ENCODE results near the gene IGFLR1.

DNA sequence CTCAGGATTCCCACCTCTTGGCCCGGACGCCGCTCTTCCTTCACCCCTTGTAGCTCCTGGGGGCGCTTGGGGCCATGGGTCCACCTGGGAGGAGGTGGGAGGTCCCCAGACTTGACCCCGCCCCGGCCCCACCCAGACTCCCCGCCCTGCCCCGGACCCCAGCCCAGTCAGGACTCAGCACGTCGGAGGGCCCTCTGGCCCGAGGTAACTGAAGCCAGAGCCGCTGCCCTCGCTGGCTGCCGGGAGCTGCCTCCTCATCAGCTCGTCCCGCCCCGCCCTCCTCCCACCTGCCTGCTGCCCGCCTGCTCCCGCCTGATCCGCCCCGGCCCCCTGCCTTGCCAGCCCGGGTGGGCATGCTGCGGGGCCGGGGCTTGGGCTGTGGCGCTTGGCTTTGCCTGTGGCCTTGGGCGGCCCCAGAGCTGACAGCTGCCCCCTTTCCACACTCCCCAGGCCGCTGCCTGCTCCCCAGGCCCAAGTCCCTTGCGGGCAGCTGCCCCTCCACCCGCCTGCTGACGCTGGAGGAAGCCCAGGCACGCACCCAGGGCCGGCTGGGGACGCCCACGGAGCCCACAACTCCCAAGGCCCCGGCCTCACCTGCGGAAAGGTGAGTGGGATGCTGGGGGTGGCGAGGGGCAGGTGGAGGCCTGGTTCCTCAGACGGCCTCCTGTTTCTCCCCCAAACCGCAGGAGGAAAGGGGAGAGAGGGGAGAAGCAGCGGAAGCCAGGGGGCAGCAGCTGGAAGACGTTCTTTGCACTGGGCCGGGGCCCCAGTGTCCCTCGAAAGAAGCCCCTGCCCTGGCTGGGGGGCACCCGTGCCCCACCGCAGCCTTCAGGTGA is 42.5 kb upstream of the IGFLR1 start:
- no peak for TF ChIP-seq POLR2A (IDR thresholded peaks at IDR 0.05)
- TF ChIP-seq, protein P1, sequence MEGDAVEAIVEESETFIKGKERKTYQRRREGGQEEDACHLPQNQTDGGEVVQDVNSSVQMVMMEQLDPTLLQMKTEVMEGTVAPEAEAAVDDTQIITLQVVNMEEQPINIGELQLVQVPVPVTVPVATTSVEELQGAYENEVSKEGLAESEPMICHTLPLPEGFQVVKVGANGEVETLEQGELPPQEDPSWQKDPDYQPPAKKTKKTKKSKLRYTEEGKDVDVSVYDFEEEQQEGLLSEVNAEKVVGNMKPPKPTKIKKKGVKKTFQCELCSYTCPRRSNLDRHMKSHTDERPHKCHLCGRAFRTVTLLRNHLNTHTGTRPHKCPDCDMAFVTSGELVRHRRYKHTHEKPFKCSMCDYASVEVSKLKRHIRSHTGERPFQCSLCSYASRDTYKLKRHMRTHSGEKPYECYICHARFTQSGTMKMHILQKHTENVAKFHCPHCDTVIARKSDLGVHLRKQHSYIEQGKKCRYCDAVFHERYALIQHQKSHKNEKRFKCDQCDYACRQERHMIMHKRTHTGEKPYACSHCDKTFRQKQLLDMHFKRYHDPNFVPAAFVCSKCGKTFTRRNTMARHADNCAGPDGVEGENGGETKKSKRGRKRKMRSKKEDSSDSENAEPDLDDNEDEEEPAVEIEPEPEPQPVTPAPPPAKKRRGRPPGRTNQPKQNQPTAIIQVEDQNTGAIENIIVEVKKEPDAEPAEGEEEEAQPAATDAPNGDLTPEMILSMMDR (IDR thresholded peaks at IDR 0.05): no peak
